ENCODE results near the gene YTHDF1. TPM values are rescaled to one million over a fixed set of nuclear protein-coding genes. Genes with fewer than 3 reads are reported as not detected.

The YTHDF1 gene
- total and polyA plus RNA-seq, 8 donors, result 11.1 to 24.0 (median 15.9) TPM

GRCh38 chr20:63177785-63178445 is 38.0 kb downstream of the YTHDF1 start:
- Histone ChIP-seq H3K36me3 (no peaks in the 10 kb centered on the region), H3K27me3 (peaks cover 0 to 55% (median 15%) of the 10 kb centered on the region in 4 donors), H3K4me3 (peak overlapping the region in 1 of 4 donors; percentile 22), H3K27ac (no peak overlapping the region), H3K9me3 (no peaks in the 10 kb centered on the region), H3K4me1 (peaks cover 0 to 10% (median 0%) of the 10 kb centered on the region in 3 donors)
- DNase-seq (peak in 1 of 6 donors; percentile 60), ATAC-seq (no peak), FAIRE-seq (no peak)
- TF ChIP-seq, protein P1, sequence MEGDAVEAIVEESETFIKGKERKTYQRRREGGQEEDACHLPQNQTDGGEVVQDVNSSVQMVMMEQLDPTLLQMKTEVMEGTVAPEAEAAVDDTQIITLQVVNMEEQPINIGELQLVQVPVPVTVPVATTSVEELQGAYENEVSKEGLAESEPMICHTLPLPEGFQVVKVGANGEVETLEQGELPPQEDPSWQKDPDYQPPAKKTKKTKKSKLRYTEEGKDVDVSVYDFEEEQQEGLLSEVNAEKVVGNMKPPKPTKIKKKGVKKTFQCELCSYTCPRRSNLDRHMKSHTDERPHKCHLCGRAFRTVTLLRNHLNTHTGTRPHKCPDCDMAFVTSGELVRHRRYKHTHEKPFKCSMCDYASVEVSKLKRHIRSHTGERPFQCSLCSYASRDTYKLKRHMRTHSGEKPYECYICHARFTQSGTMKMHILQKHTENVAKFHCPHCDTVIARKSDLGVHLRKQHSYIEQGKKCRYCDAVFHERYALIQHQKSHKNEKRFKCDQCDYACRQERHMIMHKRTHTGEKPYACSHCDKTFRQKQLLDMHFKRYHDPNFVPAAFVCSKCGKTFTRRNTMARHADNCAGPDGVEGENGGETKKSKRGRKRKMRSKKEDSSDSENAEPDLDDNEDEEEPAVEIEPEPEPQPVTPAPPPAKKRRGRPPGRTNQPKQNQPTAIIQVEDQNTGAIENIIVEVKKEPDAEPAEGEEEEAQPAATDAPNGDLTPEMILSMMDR (IDR thresholded peaks at IDR 0.05), result no peak
- intact Hi-C loops (cut with DNase I), result loop anchor here in 1 of 3 donors (5.0 kb wide), 1 partner anchor 126 kb away; no protein-coding TSS in a partner anchor
- WGBS, 2 donors, result 0 to 2% methylated on average over 50 to 90 of the region's 90 CpGs

DNA sequence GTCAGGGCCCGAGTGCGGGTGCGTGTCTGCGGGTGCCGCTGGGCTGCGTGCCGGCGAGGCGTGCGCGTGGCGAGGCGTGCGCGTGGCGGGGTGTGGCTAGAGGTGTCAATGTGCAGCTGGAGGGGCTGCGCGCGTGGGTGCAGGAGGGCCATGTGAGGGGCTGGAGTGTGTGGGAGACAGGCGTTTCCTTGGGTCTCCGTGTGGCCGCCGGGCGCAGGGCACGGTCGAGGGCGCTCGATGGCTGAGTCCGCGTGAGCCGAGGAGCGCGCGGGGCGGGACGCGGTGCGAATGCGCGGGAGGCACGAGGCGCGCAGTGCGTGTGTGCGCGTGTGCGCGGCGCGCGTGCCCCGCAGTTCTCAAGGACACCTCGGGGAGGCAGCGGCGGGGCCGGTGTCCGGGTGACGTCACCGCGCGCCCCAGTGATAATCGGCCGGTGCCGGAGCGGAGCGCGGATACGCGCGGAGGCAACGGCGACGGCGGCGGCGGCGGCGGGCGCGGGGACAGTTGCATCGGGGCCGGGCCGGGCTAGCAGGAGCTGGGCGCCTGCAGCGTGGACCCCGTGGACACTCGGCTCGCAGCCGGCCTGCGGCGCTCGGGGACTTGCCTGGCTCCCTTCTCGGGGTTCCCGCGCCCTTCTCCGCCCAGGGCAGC is 38.7 kb downstream of the YTHDF1 start:
- H3K4me1 ChIP-seq, result peaks cover 0 to 10% (median 0%) of the 10 kb centered on the region in 3 donors

GRCh38 chr20:63176427-63177133 is 39.4 kb downstream of the YTHDF1 start:
- peaks cover 0 to 10% (median 0%) of the 10 kb centered on the region in 3 donors for H3K4me1 ChIP-seq

More for the DNA sequence above, 38.7 kb downstream of the YTHDF1 start:
- DNase-seq, result peak in 1 of 6 donors; percentile 61
- peak in 2 of 4 donors; percentile 14 to 16 for ATAC-seq
- peak overlapping the region in 1 of 4 donors; percentile 22 for H3K4me3 ChIP-seq
- FAIRE-seq, result no peak
- H3K36me3 ChIP-seq, result no peaks in the 10 kb centered on the region
- H3K9me3 ChIP-seq, result no peaks in the 10 kb centered on the region
- TF ChIP-seq, protein P1 (IDR thresholded peaks at IDR 0.05), result no peak
- peaks cover 0 to 55% (median 15%) of the 10 kb centered on the region in 4 donors for H3K27me3 ChIP-seq
- H3K27ac ChIP-seq, result no peak overlapping the region
- intact Hi-C loops (cut with DNase I), result loop anchor here in 1 of 3 donors (5.0 kb wide), 1 partner anchor 125 kb away; no protein-coding TSS in a partner anchor
- WGBS, 2 donors, result 2 to 3% methylated on average over 52 to 96 of the region's 96 CpGs

DNA sequence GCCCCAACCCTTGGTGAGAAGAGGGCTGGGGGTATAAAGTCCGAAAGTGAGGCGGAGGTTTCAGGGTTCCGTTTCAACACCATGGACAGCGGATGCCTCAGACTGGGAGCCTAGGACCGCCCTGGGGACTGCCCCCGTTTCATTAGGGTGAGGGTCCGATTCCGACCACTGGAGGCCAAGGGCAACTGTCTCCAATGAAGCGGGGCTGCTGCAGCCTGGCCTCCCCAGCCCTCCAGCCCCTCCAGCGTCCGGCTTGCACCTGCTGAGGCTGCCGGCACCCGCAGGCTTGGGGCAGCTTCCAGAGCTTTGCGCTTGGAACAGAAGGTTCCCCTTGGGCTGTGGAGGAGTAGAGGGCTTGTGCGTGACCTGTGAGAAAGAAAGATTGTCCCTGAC is 39.9 kb downstream of the YTHDF1 start:
- H3K4me1 ChIP-seq, result peaks cover 0 to 10% (median 0%) of the 10 kb centered on the region in 3 donors
- no peaks in the 10 kb centered on the region for H3K9me3 ChIP-seq
- H3K27ac ChIP-seq, result no peak overlapping the region
- DNase-seq (peak in 1 of 6 donors; percentile 45), FAIRE-seq (no peak), ATAC-seq (no peak)
- H3K36me3 ChIP-seq, result no peaks in the 10 kb centered on the region
- 2 to 6% methylated on average over 15 of the region's 15 CpGs for WGBS, 2 donors
- TF ChIP-seq, protein P1 (IDR thresholded peaks at IDR 0.05), result no peak
- no peak overlapping the region for H3K4me3 ChIP-seq
- intact Hi-C loops (cut with DNase I), result loop anchor here in 1 of 3 donors (5.0 kb wide), 1 partner anchor 124 kb away; no protein-coding TSS in a partner anchor
- H3K27me3 ChIP-seq, result peaks cover 0 to 54% (median 15%) of the 10 kb centered on the region in 4 donors

More at GRCh38 chr20:63176427-63177133, 39.4 kb downstream of the YTHDF1 start:
- Histone ChIP-seq H3K4me3 (no peak overlapping the region), H3K9me3 (no peaks in the 10 kb centered on the region), H3K36me3 (no peaks in the 10 kb centered on the region), H3K27me3 (peaks cover 0 to 55% (median 15%) of the 10 kb centered on the region in 4 donors), H3K27ac (no peak overlapping the region)
- ATAC-seq (no peak), DNase-seq (no peak), FAIRE-seq (no peak)
- intact Hi-C loops (cut with DNase I), result loop anchor here in 1 of 3 donors (5.0 kb wide), 1 partner anchor 124 kb away; no protein-coding TSS in a partner anchor
- 4 to 5% methylated on average over 44 to 49 of the region's 49 CpGs for WGBS, 2 donors
- TF ChIP-seq, protein P1 (IDR thresholded peaks at IDR 0.05), result no peak
